NCI-H2171 (cell line): Measurements from ENCODE around the gene CFHR1.

ENCODE experiments used
- DNase-seq: peaks from one replicate; lab custom pipeline; 2025; lab: John Stamatoyannopoulos, UW

The CFHR1 gene

GRCh38 chr1:196877964-196878363 is 58.4 kb downstream of the CFHR1 start:
- no peak for DNase-seq
